WTC11 (cell line): ENCODE data around the gene PITPNC1. TPM values are rescaled to one million over a fixed set of nuclear protein-coding genes. Genes with fewer than 3 reads are reported as not detected.

Experiments
- ATF2 ChIP-seq: sonication (generic); formaldehyde crosslinking; IDR thresholded peaks from 2 replicates; pipeline ENCODE4 v1.8.1; 2022; ENCODE audit warnings: low read depth, missing genetic modification reagents, borderline replicate concordance
- ATF3 ChIP-seq: sonication (generic); formaldehyde crosslinking; conservative IDR thresholded peaks from 2 replicates; pipeline ENCODE4 v1.8.1; 2022; ENCODE audit warnings: mild to moderate bottlenecking, missing genetic modification reagents
- ATF6 ChIP-seq: sonication (generic); formaldehyde crosslinking; IDR thresholded peaks from 2 replicates; pipeline ENCODE4 v1.8.1; 2023; ENCODE audit warnings: mild to moderate bottlenecking, missing genetic modification reagents
- CREM ChIP-seq: sonication (generic); formaldehyde crosslinking; IDR thresholded peaks from 2 replicates; pipeline ENCODE4 v1.8.1; 2022; ENCODE audit warnings: mild to moderate bottlenecking, missing genetic modification reagents, moderate library complexity
- ESRRA ChIP-seq: sonication (generic); formaldehyde crosslinking; IDR thresholded peaks from 2 replicates; pipeline ENCODE4 v1.8.1; 2022; ENCODE audit warnings: mild to moderate bottlenecking, missing genetic modification reagents, borderline replicate concordance
- ETV6 ChIP-seq: sonication (generic); formaldehyde crosslinking; IDR thresholded peaks from 2 replicates; pipeline ENCODE4 v1.8.1; 2022; ENCODE audit warnings: mild to moderate bottlenecking, missing genetic modification reagents
- GRHL2 ChIP-seq: fragments of 250-450 bp; sonication (Bioruptor Pico); IDR thresholded peaks from 2 replicates; pipeline ENCODE4 v1.8.0; 2022; ENCODE audit warnings: mild to moderate bottlenecking, moderate library complexity; ENCODE audit not compliant: insufficient replicate concordance, severe bottlenecking
- IRF2 ChIP-seq: sonication (generic); formaldehyde crosslinking; IDR thresholded peaks from 2 replicates; pipeline ENCODE4 v1.8.0; 2022; ENCODE audit warnings: low read depth, missing genetic modification reagents, borderline replicate concordance
- NFATC4 ChIP-seq: fragments of 250-450 bp; sonication (Bioruptor Pico); IDR thresholded peaks from 2 replicates; pipeline ENCODE4 v1.9.0; 2021; ENCODE audit warnings: mild to moderate bottlenecking
- NFYB ChIP-seq: sonication (generic); formaldehyde crosslinking; conservative IDR thresholded peaks from 2 replicates; pipeline ENCODE4 v1.8.0; 2022; ENCODE audit warnings: low read depth, missing genetic modification reagents
- NR1H2 ChIP-seq: sonication (generic); formaldehyde crosslinking; IDR thresholded peaks from 2 replicates; pipeline ENCODE4 v1.9.0; 2021; ENCODE audit warnings: mild to moderate bottlenecking, moderate library complexity, missing genetic modification reagents
- PRRX2 ChIP-seq: fragments of 250-450 bp; sonication (Bioruptor Pico); IDR thresholded peaks from 2 replicates; pipeline ENCODE4 v1.8.0; 2021; ENCODE audit warnings: mild to moderate bottlenecking
- RELA ChIP-seq: sonication (generic); formaldehyde crosslinking; IDR thresholded peaks from 2 replicates; pipeline ENCODE4 v1.8.1; 2022; ENCODE audit warnings: missing genetic modification reagents, mild to moderate bottlenecking, borderline replicate concordance
- ZBTB21 ChIP-seq: sonication (generic); formaldehyde crosslinking; IDR thresholded peaks from 2 replicates; pipeline ENCODE4 v1.8.1; 2023; ENCODE audit warnings: mild to moderate bottlenecking, missing genetic modification reagents, borderline replicate concordance
- ZMAT4 ChIP-seq: fragments of 250-450 bp; sonication (Bioruptor Pico); IDR thresholded peaks from 2 replicates; pipeline ENCODE4 v1.9.0; 2021; ENCODE audit warnings: mild to moderate bottlenecking
- ZNF121 ChIP-seq: sonication (generic); formaldehyde crosslinking; IDR thresholded peaks from 2 replicates; pipeline ENCODE4 v1.8.0; 2023; ENCODE audit warnings: missing genetic modification reagents
- ZNF281 ChIP-seq: sonication (generic); formaldehyde crosslinking; IDR thresholded peaks from 2 replicates; pipeline ENCODE4 v1.8.0; 2023; ENCODE audit warnings: mild to moderate bottlenecking, missing genetic modification reagents
- ZNF512 ChIP-seq: sonication (generic); formaldehyde crosslinking; IDR thresholded peaks from 2 replicates; pipeline ENCODE4 v1.8.1; 2022; ENCODE audit warnings: missing genetic modification reagents, borderline replicate concordance
- ZNF532 ChIP-seq: fragments of 250-450 bp; sonication (Bioruptor Pico); IDR thresholded peaks from 2 replicates; pipeline ENCODE4 v1.9.0; 2021; ENCODE audit warnings: mild to moderate bottlenecking, borderline replicate concordance
- total RNA-seq: library from RNA; stranded (reverse); gene quantifications from 3 replicates; pipeline ENCODE4 v1.2.3, GENCODE V29; 2021
- TF ChIP-seq, protein P1 (sequence below): fragments of 250-450 bp; sonication (Bioruptor Pico); IDR thresholded peaks from 2 replicates; pipeline ENCODE4 v1.9.0; 2021; ENCODE audit warnings: mild to moderate bottlenecking
- TF ChIP-seq, protein P2 (sequence below): sonication (generic); formaldehyde crosslinking; IDR thresholded peaks from 2 replicates; pipeline ENCODE4 v1.8.0; 2023; ENCODE audit warnings: missing genetic modification reagents

The PITPNC1 gene
- total RNA-seq, 1 experiment from 2014 or later: 39.8 TPM

DNA sequence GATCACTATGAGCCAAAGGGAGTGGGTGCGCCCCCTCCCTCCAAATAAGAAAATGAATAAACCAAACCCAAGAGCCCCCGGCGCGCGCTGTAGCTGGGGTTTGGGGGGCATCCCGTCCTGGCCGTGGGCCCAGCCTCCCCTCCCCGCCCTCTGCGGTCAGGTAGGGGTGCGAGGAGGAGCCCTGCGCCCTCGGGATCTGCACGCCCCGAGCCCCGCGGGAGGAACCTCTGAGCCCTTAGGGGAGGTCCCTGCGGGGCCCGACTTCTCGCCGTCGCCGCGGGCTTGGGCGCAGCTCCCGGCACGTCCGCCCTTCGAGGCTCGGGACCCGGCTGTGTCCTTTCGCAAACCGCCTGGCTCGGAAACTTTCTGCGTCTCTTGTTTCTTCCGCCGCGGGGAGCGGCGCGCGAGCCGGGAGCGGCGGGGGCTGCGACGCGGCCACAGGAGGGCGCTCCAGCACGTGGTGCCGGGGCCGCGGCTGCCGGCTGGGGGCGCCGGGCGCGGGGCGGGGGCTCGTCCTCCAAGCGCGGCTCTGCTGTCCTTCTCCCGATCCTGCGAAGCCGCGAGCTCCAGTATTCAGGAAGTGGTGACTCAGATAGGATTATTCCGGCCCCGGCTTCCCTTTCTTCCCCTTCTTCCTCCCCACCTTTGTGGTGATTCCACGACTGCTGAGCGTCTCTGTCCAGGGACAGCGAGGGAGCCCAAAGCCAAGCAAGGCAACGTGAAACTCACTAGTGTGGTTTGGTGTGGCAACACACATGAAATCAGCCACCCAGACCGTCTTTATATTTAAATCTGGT, 1.6 kb downstream of the PITPNC1 start (continued):
- TF ChIP-seq ZNF532 (CRISPR knock-in tag) (no peak), ZNF281 (CRISPR knock-in tag) (no peak), ATF6 (CRISPR knock-in tag) (no peak), ETV6 (peak; percentile 72; the same call in 1 of the 2 replicates), NFATC4 (CRISPR knock-in tag) (no peak), PRRX2 (no peak), ZBTB21 (CRISPR knock-in tag) (0 out of 2 replicates have a peak, but pooled peaks have one; percentile 34), NFYB (CRISPR knock-in tag) (no peak), ATF3 (CRISPR knock-in tag) (no peak), ZMAT4 (CRISPR knock-in tag) (no peak), GRHL2 (CRISPR knock-in tag) (no peak), RELA (CRISPR knock-in tag) (no peak), CREM (CRISPR knock-in tag) (peak; percentile 76), ESRRA (CRISPR knock-in tag) (no peak), NR1H2 (CRISPR knock-in tag) (no peak), ATF2 (CRISPR knock-in tag) (no peak), ZNF121 (CRISPR knock-in tag) (no peak), ZNF512 (CRISPR knock-in tag) (no peak), IRF2 (CRISPR knock-in tag) (no peak)
- TF ChIP-seq, protein P1, sequence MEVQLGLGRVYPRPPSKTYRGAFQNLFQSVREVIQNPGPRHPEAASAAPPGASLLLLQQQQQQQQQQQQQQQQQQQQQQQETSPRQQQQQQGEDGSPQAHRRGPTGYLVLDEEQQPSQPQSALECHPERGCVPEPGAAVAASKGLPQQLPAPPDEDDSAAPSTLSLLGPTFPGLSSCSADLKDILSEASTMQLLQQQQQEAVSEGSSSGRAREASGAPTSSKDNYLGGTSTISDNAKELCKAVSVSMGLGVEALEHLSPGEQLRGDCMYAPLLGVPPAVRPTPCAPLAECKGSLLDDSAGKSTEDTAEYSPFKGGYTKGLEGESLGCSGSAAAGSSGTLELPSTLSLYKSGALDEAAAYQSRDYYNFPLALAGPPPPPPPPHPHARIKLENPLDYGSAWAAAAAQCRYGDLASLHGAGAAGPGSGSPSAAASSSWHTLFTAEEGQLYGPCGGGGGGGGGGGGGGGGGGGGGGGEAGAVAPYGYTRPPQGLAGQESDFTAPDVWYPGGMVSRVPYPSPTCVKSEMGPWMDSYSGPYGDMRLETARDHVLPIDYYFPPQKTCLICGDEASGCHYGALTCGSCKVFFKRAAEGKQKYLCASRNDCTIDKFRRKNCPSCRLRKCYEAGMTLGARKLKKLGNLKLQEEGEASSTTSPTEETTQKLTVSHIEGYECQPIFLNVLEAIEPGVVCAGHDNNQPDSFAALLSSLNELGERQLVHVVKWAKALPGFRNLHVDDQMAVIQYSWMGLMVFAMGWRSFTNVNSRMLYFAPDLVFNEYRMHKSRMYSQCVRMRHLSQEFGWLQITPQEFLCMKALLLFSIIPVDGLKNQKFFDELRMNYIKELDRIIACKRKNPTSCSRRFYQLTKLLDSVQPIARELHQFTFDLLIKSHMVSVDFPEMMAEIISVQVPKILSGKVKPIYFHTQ (CRISPR knock-in tag): no peak
- TF ChIP-seq, protein P2, sequence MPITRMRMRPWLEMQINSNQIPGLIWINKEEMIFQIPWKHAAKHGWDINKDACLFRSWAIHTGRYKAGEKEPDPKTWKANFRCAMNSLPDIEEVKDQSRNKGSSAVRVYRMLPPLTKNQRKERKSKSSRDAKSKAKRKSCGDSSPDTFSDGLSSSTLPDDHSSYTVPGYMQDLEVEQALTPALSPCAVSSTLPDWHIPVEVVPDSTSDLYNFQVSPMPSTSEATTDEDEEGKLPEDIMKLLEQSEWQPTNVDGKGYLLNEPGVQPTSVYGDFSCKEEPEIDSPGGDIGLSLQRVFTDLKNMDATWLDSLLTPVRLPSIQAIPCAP: no peak
